IMR-90 (cell line): ENCODE data around the gene CD2AP. TPM values are rescaled to one million over a fixed set of nuclear protein-coding genes. Genes with fewer than 3 reads are reported as not detected.

ENCODE experiments used
- ATAC-seq: fragments of 200-7000 bp; cut with Tn5 transposase; 2 replicates; pipeline ENCODE4 v1.9.1; 2020; ENCODE audit warnings: low read depth, mild to moderate bottlenecking, moderate library complexity
- BruUV-seq: library from RNA; stranded (reverse); fragments of 400-500 nt; replicated peaks from 2 replicates; lab custom pipeline; 2021; lab: Mats Ljungman, UMichigan
- CTCF ChIA-PET: fragments of 300-600 bp; formaldehyde crosslinking; extraction: SDS; loops from one replicate; lab custom pipeline; 2021; ENCODE audit warnings: antibody characterized with exemption; lab: Yijun Ruan, JAX
- POLR2A ChIA-PET: fragments of 300-600 bp; sonication (Branson Sonifier 250); formaldehyde crosslinking; loops from one replicate; lab custom pipeline; 2022; ENCODE audit warnings: antibody characterized with exemption; ENCODE audit not compliant: unreplicated experiment; lab: Charles Lee
- DNase-seq: peaks from one replicate; pipeline ENCODE4 v3.0.0; 2013
- H2AFZ ChIP-seq: replicated peaks from 2 replicates; pipeline ENCODE3; 2013; ENCODE audit warnings: low read length, mild to moderate bottlenecking; ENCODE audit not compliant: poor library complexity
- H2AK5ac ChIP-seq: 2 replicates; pipeline ENCODE4 v1.6.1; 2013; ENCODE audit warnings: low read depth, low read length, inconsistent platforms
- H2AK9ac ChIP-seq: replicated peaks from 2 replicates; pipeline ENCODE3; 2013; ENCODE audit warnings: mild to moderate bottlenecking, low read depth, low read length, moderate library complexity; ENCODE audit not compliant: poor library complexity
- H2BK120ac ChIP-seq: 2 replicates; pipeline ENCODE4 v1.6.1; 2013; ENCODE audit warnings: low read depth, low read length, inconsistent platforms
- H2BK15ac ChIP-seq: 3 replicates; pipeline ENCODE4 v1.6.1; 2013; ENCODE audit warnings: low read depth, low read length, inconsistent platforms
- H2BK20ac ChIP-seq: 2 replicates; pipeline ENCODE4 v1.6.1; 2013; ENCODE audit warnings: low read depth, mild to moderate bottlenecking, inconsistent platforms, low read length, moderate library complexity
- H2BK5ac ChIP-seq: 2 replicates; pipeline ENCODE4 v1.6.1; 2013; ENCODE audit warnings: mild to moderate bottlenecking, low read depth, low read length, inconsistent platforms; ENCODE audit not compliant: poor library complexity, severe bottlenecking
- H3K14ac ChIP-seq: replicated peaks from 2 replicates; pipeline ENCODE4 v1.6.1; 2013; ENCODE audit warnings: low read depth, low read length, inconsistent platforms
- H3K18ac ChIP-seq: 2 replicates; pipeline ENCODE4 v1.6.1; 2013; ENCODE audit warnings: low read depth, low read length, control low read depth
- H3K23ac ChIP-seq: 2 replicates; pipeline ENCODE4 v1.6.1; 2013; ENCODE audit warnings: low read depth, low read length, inconsistent platforms
- H3K27ac ChIP-seq: 2 replicates; pipeline ENCODE4 v1.5.1; 2013; ENCODE audit warnings: mild to moderate bottlenecking, control low read depth, low read length; ENCODE audit not compliant: insufficient read depth
- H3K27me3 ChIP-seq: 2 replicates; pipeline ENCODE4 v1.6.1; 2013; ENCODE audit warnings: low read length; ENCODE audit not compliant: control insufficient read depth, insufficient read depth
- H3K36me3 ChIP-seq: 2 replicates; pipeline ENCODE4 v1.6.1; 2013; ENCODE audit warnings: low read length, mixed read lengths; ENCODE audit not compliant: control insufficient read depth, insufficient read depth
- H3K4ac ChIP-seq: 2 replicates; pipeline ENCODE4 v1.6.1; 2013; ENCODE audit warnings: low read depth, low read length, inconsistent platforms
- H3K4me1 ChIP-seq: 2 replicates; pipeline ENCODE4 v1.6.1; 2013; ENCODE audit warnings: low read length, mixed read lengths; ENCODE audit not compliant: control insufficient read depth, insufficient read depth
- H3K4me2 ChIP-seq: 2 replicates; pipeline ENCODE4 v1.6.1; 2013; ENCODE audit warnings: low read depth, mild to moderate bottlenecking, control low read depth, low read length, moderate library complexity
- H3K4me3 ChIP-seq: 2 replicates; pipeline ENCODE4 v1.5.1; 2013; ENCODE audit warnings: low read depth, mild to moderate bottlenecking, control low read depth, low read length, moderate library complexity; ENCODE audit not compliant: insufficient read depth
- H3K56ac ChIP-seq: 2 replicates; pipeline ENCODE4 v1.6.1; 2013; ENCODE audit warnings: low read length, inconsistent platforms; ENCODE audit not compliant: insufficient read depth; ENCODE audit errors: extremely low read depth
- H3K79me1 ChIP-seq, 2 experiments: 2 replicates each; pipeline ENCODE4 v1.6.1; 2013; ENCODE audit warnings: low read length in 2 of 2, inconsistent platforms in 1 of 2, low read depth in 1 of 2
- H3K9ac ChIP-seq: 2 replicates; pipeline ENCODE4 v1.6.1; 2013; ENCODE audit warnings: low read depth, low read length, control low read depth
- H3K9me1 ChIP-seq: 2 replicates; pipeline ENCODE4 v1.6.1; 2013; ENCODE audit warnings: low read length, inconsistent platforms; ENCODE audit not compliant: insufficient read depth
- H3K9me3 ChIP-seq: 2 replicates; pipeline ENCODE4 v1.6.1; 2013; ENCODE audit warnings: low read length; ENCODE audit not compliant: control insufficient read depth, insufficient read depth
- H4K20me1 ChIP-seq: 2 replicates; pipeline ENCODE4 v1.6.1; 2013; ENCODE audit warnings: low read length, inconsistent platforms; ENCODE audit not compliant: insufficient read depth
- H4K5ac ChIP-seq: 2 replicates; pipeline ENCODE4 v1.6.1; 2013; ENCODE audit warnings: mild to moderate bottlenecking, low read depth, low read length, control low read depth
- H4K8ac ChIP-seq, 2 experiments: 2 replicates each; pipeline ENCODE4 v1.6.1; 2013; ENCODE audit warnings: low read depth in 2 of 2, low read length in 2 of 2, control low read depth in 1 of 2, inconsistent platforms in 1 of 2
- H4K91ac ChIP-seq: 2 replicates; pipeline ENCODE4 v1.6.1; 2013; ENCODE audit warnings: low read depth, low read length, inconsistent platforms; ENCODE audit not compliant: insufficient read depth
- BHLHE40 ChIP-seq: fragments of 150-350 bp; IDR thresholded peaks from 2 replicates; pipeline ENCODE4 v1.6.1; 2016; ENCODE audit warnings: mild to moderate bottlenecking, low read depth, low read length
- CEBPB ChIP-seq: IDR thresholded peaks from 2 replicates; pipeline ENCODE4 v1.6.1; 2012; ENCODE audit warnings: low read depth, low read length, improper control_type of control experiment
- CHD1 ChIP-seq: IDR thresholded peaks from 2 replicates; pipeline ENCODE4 v1.6.1; 2012; ENCODE audit warnings: low read depth, low read length, improper control_type of control experiment
- CTCF ChIP-seq: conservative IDR thresholded peaks from 2 replicates; pipeline ENCODE4 v1.5.1; 2012; ENCODE audit warnings: mild to moderate bottlenecking, low read depth, low read length, improper control_type of control experiment
- ELK1 ChIP-seq: fragments of 150-350 bp; IDR thresholded peaks from 2 replicates; pipeline ENCODE4 v1.6.1; 2016; ENCODE audit warnings: low read depth, mild to moderate bottlenecking, low read length, moderate library complexity, borderline replicate concordance
- FOS ChIP-seq: fragments of 150-350 bp; IDR thresholded peaks from 2 replicates; pipeline ENCODE4 v1.6.1; 2016; ENCODE audit warnings: low read depth, low read length
- MAFK ChIP-seq: IDR thresholded peaks from 2 replicates; pipeline ENCODE4 v1.6.1; 2012; ENCODE audit warnings: low read depth, low read length, improper control_type of control experiment
- MAZ ChIP-seq: IDR thresholded peaks from 2 replicates; pipeline ENCODE4 v1.6.1; 2012; ENCODE audit warnings: low read depth, mild to moderate bottlenecking, low read length, improper control_type of control experiment, moderate library complexity, borderline replicate concordance
- NFE2L2 ChIP-seq: fragments of 150-350 bp; IDR thresholded peaks from 2 replicates; pipeline ENCODE4 v1.6.1; 2016; ENCODE audit warnings: low read depth, mild to moderate bottlenecking, low read length
- RAD21 ChIP-seq: IDR thresholded peaks from 2 replicates; pipeline ENCODE4 v1.6.1; 2012; ENCODE audit warnings: low read length, improper control_type of control experiment
- RCOR1 ChIP-seq: IDR thresholded peaks from 2 replicates; pipeline ENCODE4 v1.6.1; 2012; ENCODE audit warnings: mild to moderate bottlenecking, low read length, improper control_type of control experiment; ENCODE audit not compliant: insufficient replicate concordance
- RFX5 ChIP-seq: IDR thresholded peaks from 2 replicates; pipeline ENCODE4 v1.8.0; 2012; ENCODE audit warnings: low read depth, mild to moderate bottlenecking, low read length, moderate library complexity
- SMC3 ChIP-seq: fragments of 150-350 bp; IDR thresholded peaks from 2 replicates; pipeline ENCODE4 v1.6.1; 2016; ENCODE audit warnings: low read depth, mild to moderate bottlenecking, antibody characterized with exemption, low read length, moderate library complexity
- WGBS, 2 experiments: methylation state at CpG; one replicate each; pipeline versions ENCODE4 v1.1.5 to v1.1.7; 2013; ENCODE audit warnings: missing lambda C conversion rate in 2 of 2; ENCODE audit not compliant: insufficient read length in 1 of 2; ENCODE audit errors: extremely low coverage in 2 of 2; 5-methylcytosine and 5-hydroxymethylcytosine counted together
- dilution Hi-C: fragments of 300-500 bp; cut with HindIII; formaldehyde crosslinking; loops from one replicate; pipeline ENCODE4 v1.14.3; 2018; ENCODE audit warnings: low sequenced_read_pairs; ENCODE audit not compliant: unreplicated experiment
- in situ Hi-C: fragments of 300-500 bp; cut with MboI; formaldehyde crosslinking; loops from 3 replicates; pipeline ENCODE4 v1.14.3; 2019; ENCODE audit warnings: low sequenced_read_pairs, inconsistent platforms, mixed read lengths
- intact Hi-C: fragments of 100-400 bp; cut with micrococcal nuclease; formaldehyde crosslinking; loops from 2 replicates; pipeline ENCODE4 v1.10.0; 2022
- polyA plus RNA-seq, 3 experiments: library from polyadenylated mRNA; depleted of rRNA; stranded (reverse); fragments of >200 nt; gene quantifications; 2 replicates each; pipeline ENCODE4 v1.2.3, GENCODE V29; 2012; ENCODE audit warnings: low replicate concordance in 1 of 3
- total RNA-seq: library from RNA; depleted of rRNA; stranded (reverse); fragments of >200 nt; gene quantifications from 2 replicates; pipeline ENCODE4 v1.2.3, GENCODE V29; 2012

CD2AP gene
- total and polyA plus RNA-seq, 2 of the 4 experiments (the other 2 are of a cell fraction), result 5.3 to 7.5 TPM

- H3K14ac ChIP-seq, result no peak overlapping the region
- in situ Hi-C loops, result no loop called here
- H3K56ac ChIP-seq, result no peak overlapping the region
- no peak overlapping the region for H2AFZ ChIP-seq
- no peak overlapping the region for H4K8ac ChIP-seq
- H2AK9ac ChIP-seq, result no peak overlapping the region
- H4K91ac ChIP-seq, result no peak overlapping the region
- no TSS peak for BruUV-seq
- no peak overlapping the region for H3K23ac ChIP-seq
- ChIA-PET POLR2A (interaction anchor here (0.6 kb wide), 1 partner anchor 28 kb away, joined by 3 read pairs; no protein-coding TSS in a partner anchor), CTCF (no interaction called here)
- ATAC-seq, result no peak
- H4K5ac ChIP-seq, result no peak overlapping the region
- H3K79me1 ChIP-seq, result peaks cover 0 to 5% of the 10 kb centered on the region in 2 experiments; a peak in 1 of 4 replicates
- dilution Hi-C loops, result no loop called here
- H3K4ac ChIP-seq, result no peak overlapping the region
- H2BK20ac ChIP-seq, result no peak overlapping the region
- intact Hi-C loops, result no loop called here
- H3K18ac ChIP-seq, result no peak overlapping the region
- H4K20me1 ChIP-seq, result no peaks in the 10 kb centered on the region
- no peak overlapping the region for H2BK5ac ChIP-seq
- no peak overlapping the region for H3K9ac ChIP-seq
- no peak overlapping the region for H2BK15ac ChIP-seq
- no peaks in the 10 kb centered on the region for H3K9me3 ChIP-seq
- no peak overlapping the region for H3K4me2 ChIP-seq
- no peak for DNase-seq
- H3K27ac ChIP-seq, result no peak overlapping the region
- H3K36me3 ChIP-seq, result peaks cover 7% of the 10 kb centered on the region
- H2AK5ac ChIP-seq, result no peak overlapping the region
- H2BK120ac ChIP-seq, result no peak overlapping the region
- WGBS, 2 experiments, result 100% methylated on average over 1 of the region's 6 CpGs; no CpG with 5 or more reads in 1 of the 2 experiments
- no peaks in the 10 kb centered on the region for H3K9me1 ChIP-seq
- H3K4me3 ChIP-seq, result no peak overlapping the region
- no peak for TF ChIP-seq RAD21
- TF ChIP-seq BHLHE40, result no peak
- TF ChIP-seq FOS, result no peak
- no peak for TF ChIP-seq RFX5
- TF ChIP-seq RCOR1, result no peak
- no peak for TF ChIP-seq CEBPB
- TF ChIP-seq MAZ, result no peak
- TF ChIP-seq CHD1, result no peak
- TF ChIP-seq ELK1, result no peak
- TF ChIP-seq SMC3, result no peak
- no peak for TF ChIP-seq MAFK
- TF ChIP-seq NFE2L2, result no peak
- no peak for TF ChIP-seq CTCF
- H3K4me1 ChIP-seq, result no peaks in the 10 kb centered on the region
- H3K27me3 ChIP-seq, result no peaks in the 10 kb centered on the region
These were observed 67.6 kb downstream of the CD2AP start for GRCh38 chr6:47545223-47545622.
